Peyer's patch (tissue), 4 donors: Measurements from ENCODE around the gene S100A2. TPM values are rescaled to one million over a fixed set of nuclear protein-coding genes. Genes with fewer than 3 reads are reported as not detected.

ENCODE experiments used
- DNase-seq, 3 donors: peaks; one replicate each; pipeline ENCODE4 v3.0.0-alpha.2; 2017 to 2019
- H3K27ac ChIP-seq, 4 donors: fragments of 200-600 bp; sonication (generic); one replicate each; pipeline ENCODE4 v1.5.1; 2016 to 2019
- H3K27me3 ChIP-seq, 2 donors: fragments of 200-600 bp; sonication (generic); one replicate each; pipeline ENCODE4 v1.5.1; 2019
- H3K36me3 ChIP-seq, 3 donors: fragments of 200-600 bp; sonication (generic); one replicate each; pipeline ENCODE4 v1.5.1; 2016 to 2019
- H3K4me1 ChIP-seq, 4 donors: fragments of 200-600 bp; sonication (generic); one replicate each; pipeline ENCODE4 v1.5.1; 2016 to 2019
- H3K4me3 ChIP-seq, 4 donors: fragments of 200-600 bp; sonication (generic); 1 replicate in 3 of 4; 2 replicates in 1 of 4; pipeline ENCODE4 v1.5.1; 2016 to 2019; ENCODE audit warnings: mild to moderate bottlenecking in 1 of 4
- H3K9me3 ChIP-seq, 4 donors: fragments of 200-600 bp; sonication (generic); one replicate each; pipeline ENCODE4 v1.5.1; 2016 to 2019; ENCODE audit warnings: mild to moderate bottlenecking in 1 of 4
- POLR2A ChIP-seq, 2 donors: fragments of 450-650 bp; IDR thresholded peaks; one replicate each; pipeline ENCODE4 v1.5.1; 2017; ENCODE audit warnings: antibody characterized with exemption in 2 of 2, mild to moderate bottlenecking in 2 of 2, moderate library complexity in 2 of 2
- total RNA-seq, 4 donors: library from RNA; depleted of rRNA; stranded (reverse); fragments of >200 nt; gene quantifications; one replicate each; pipeline ENCODE4 v1.1.0, GENCODE V29; 2016
- TF ChIP-seq, protein P1 (sequence below), 6 experiments: fragments of 450-650 bp in 4 of 6; fragments of 200-600 bp in 2 of 6; sonication (generic) in 1 of 6; IDR thresholded peaks; one replicate each; pipeline ENCODE4 v1.5.1; 2017 to 2019; ENCODE audit warnings: antibody characterized with exemption in 6 of 6, mild to moderate bottlenecking in 3 of 6, moderate library complexity in 1 of 6

The S100A2 gene
- total RNA-seq, 4 donors from 2014 or later, result not detected

- peaks cover 4 to 35% (median 13%) of the 10 kb centered on the region in 4 donors for H3K4me1 ChIP-seq
- H3K27ac ChIP-seq, result peak overlapping the region in 1 of 4 donors; percentile 52
Observed at GRCh38 chr1:153549741-153550397, 15.8 kb downstream of the S100A2 start.

DNA sequence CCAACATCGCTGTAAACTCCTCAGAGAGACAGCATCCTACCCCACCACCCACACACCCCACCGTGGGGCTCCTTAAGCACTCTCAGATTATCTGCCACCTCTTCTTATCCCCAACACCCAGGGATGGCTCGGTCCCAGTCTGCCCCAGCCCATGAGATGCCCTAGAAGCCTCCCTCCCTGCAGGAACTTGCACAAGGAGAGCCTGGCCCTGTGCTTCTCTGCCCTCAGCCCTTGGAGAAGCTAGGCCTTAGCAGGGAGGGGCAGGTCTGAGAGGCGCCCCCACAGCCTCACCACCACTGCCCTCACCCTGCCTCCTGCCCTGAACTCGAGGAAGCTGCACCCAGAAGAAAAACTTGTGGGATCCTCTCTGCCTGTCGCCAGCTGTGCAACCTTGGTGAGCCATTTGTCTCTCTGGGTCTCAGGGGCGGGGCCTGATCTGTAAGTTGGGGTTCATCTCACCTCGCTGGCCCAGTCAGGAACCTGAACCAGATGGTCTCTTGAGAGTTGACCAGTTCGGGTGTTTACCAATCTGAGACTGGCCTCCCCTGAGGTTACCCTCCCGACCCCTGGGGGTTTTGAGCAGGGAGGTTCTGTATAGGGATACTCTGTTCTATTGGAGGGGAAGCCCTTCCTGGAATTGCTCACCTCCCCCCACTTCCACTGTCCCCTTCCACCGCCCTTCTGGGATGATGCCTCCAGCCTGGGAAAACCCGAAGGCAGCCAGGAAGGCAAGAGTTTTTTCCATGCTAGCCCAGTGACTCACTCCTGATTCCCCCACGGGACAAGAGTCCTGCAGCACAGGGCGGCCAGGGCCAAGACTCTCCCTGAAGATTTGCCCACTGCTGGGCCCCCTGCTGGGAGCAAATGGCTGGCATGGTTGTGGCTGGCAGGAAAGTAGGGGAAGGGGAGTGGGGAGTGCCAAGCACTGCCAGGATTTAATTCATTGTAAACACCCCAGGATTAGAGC lies 16.6 kb downstream of the S100A2 start, which contains the start of gene S100A3:
Gene S100A3, minus strand, starts transcription at position 537 of the 967 bp plus-strand sequence. CDS start 773 bp downstream, outside the sequence.
- no peaks in the 10 kb centered on the region for H3K27me3 ChIP-seq
- H3K27ac ChIP-seq, result peak within 1 kb of the TSS in 3 of 4 donors; percentile 28 to 52 (median 49)
- no peak within 1 kb of the TSS for H3K4me3 ChIP-seq
- peaks cover 4 to 44% (median 20%) of the 10 kb centered on the region in 4 donors for H3K4me1 ChIP-seq
- no peaks in the 10 kb centered on the region for H3K36me3 ChIP-seq
- H3K9me3 ChIP-seq, result no peaks in the 10 kb centered on the region
- peak in 2 of 3 donors; percentile 50 to 64 for DNase-seq
- TF ChIP-seq, protein P1, sequence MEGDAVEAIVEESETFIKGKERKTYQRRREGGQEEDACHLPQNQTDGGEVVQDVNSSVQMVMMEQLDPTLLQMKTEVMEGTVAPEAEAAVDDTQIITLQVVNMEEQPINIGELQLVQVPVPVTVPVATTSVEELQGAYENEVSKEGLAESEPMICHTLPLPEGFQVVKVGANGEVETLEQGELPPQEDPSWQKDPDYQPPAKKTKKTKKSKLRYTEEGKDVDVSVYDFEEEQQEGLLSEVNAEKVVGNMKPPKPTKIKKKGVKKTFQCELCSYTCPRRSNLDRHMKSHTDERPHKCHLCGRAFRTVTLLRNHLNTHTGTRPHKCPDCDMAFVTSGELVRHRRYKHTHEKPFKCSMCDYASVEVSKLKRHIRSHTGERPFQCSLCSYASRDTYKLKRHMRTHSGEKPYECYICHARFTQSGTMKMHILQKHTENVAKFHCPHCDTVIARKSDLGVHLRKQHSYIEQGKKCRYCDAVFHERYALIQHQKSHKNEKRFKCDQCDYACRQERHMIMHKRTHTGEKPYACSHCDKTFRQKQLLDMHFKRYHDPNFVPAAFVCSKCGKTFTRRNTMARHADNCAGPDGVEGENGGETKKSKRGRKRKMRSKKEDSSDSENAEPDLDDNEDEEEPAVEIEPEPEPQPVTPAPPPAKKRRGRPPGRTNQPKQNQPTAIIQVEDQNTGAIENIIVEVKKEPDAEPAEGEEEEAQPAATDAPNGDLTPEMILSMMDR (IDR thresholded peaks at IDR 0.05), result no peak
- TF ChIP-seq POLR2A (IDR thresholded peaks at IDR 0.05), result no peak

More at GRCh38 chr1:153549741-153550397, 15.8 kb downstream of the S100A2 start:
- no peak for TF ChIP-seq POLR2A (IDR thresholded peaks at IDR 0.05)
- TF ChIP-seq, protein P1 (IDR thresholded peaks at IDR 0.05), result no peak
- peak in 1 of 3 donors; percentile 31 for DNase-seq
- Histone ChIP-seq H3K36me3 (no peaks in the 10 kb centered on the region), H3K9me3 (no peaks in the 10 kb centered on the region), H3K27me3 (no peaks in the 10 kb centered on the region), H3K4me3 (no peak overlapping the region)

DNA sequence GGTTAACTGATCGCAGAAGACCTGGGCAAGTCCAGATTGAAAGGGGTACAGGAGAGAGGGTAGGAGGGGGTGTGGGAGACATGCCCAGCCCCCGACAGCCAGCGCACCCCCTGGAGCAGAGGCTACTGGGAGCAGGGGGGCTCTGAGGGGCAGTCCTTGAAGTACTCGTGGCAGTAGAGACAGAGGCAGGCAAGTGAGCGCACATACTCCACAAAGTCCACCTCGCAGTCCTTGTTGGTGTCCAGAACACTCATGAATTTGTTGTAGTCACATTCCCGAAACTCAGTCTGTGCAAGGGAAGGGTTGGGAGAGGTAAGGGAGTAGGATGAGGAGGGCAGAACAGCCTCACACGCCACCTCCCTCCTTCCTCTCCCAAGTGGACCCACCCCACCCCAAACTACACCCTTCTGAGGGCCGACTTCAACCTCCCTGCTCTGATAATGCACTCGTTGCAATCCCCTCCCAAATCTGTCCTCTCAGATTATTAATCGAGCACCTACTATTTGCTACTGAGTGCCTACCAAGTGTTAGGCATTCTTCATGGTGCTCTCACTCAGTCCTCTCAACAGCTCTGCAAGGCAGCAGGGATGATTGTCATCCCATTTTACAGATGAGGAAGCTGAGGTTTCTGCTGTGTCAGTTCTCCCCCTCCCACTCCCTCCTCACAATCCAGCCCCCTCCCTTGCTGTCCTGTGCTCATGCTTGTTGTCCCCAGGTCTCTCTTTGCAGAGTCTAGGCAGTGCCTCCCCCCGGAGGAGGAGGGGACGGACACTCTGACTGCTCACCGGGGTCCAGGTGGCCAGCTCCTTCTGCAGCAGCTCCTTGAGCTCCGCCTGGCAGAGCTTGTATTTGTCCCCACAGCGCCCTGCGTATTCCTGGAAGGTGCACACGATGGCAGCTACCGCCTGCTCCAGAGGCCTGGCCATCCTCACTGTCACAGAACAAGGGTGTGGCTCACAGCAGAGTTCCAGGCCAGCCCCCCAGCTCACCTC lies 17.8 kb downstream of the S100A2 start:
- H3K27ac ChIP-seq, result peak overlapping the region in 2 of 4 donors; percentile 19 to 81
- H3K4me1 ChIP-seq, result peaks cover 4 to 54% (median 21%) of the 10 kb centered on the region in 4 donors

DNA sequence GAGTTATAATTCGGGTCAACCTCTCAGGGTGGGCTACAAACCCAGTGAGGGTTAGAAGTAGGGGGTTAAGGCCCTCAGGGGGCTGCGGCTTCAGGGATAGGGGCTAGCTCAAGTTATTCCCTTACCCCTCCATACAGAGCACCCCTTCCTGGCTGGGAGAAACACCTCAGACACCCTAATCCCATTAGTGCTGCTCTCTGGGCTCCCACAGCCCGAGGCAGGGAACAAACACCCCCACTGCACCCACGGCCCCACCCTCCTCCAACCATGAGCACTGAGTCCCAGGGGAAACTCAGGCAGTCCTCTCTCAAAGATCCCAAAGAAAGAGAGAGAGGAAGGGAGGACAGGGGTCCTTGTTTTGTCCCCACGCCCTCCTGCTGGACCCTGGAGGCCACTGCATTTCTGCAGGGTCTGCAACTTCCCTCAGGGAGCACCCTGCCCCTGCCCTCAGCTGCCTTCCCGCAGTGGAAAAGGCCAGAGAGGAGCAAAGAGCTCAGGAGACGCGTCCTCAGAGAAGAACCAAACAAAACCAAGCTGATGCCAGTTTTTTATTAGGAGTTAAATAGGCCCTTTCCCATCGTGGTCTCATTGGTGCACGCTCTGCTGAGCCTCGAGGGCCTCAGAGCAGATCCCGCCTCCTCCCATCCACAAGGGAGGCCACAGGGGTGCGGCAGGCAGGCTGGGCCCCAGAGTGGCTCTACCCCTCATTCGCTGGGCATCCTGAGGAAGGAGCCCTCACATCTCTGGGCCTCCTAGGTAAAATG lies 18.7 kb downstream of the S100A2 start:
- Histone ChIP-seq H3K36me3 (no peaks in the 10 kb centered on the region), H3K4me3 (no peak overlapping the region), H3K9me3 (no peaks in the 10 kb centered on the region), H3K27me3 (no peaks in the 10 kb centered on the region), H3K27ac (peak overlapping the region in 3 of 4 donors; percentile 19 to 81 (median 78)), H3K4me1 (peaks cover 4 to 59% (median 21%) of the 10 kb centered on the region in 4 donors)
- peak in 1 of 3 donors; percentile 37 for DNase-seq
- TF ChIP-seq POLR2A (IDR thresholded peaks at IDR 0.05), result no peak
- TF ChIP-seq, protein P1 (IDR thresholded peaks at IDR 0.05), result no peak

More for the DNA sequence above, 17.8 kb downstream of the S100A2 start:
- TF ChIP-seq POLR2A (IDR thresholded peaks at IDR 0.05), result no peak
- TF ChIP-seq, protein P1 (IDR thresholded peaks at IDR 0.05), result no peak
- no peaks in the 10 kb centered on the region for H3K27me3 ChIP-seq
- no peak overlapping the region for H3K4me3 ChIP-seq
- DNase-seq, result peak in 1 of 3 donors; percentile 41
- no peaks in the 10 kb centered on the region for H3K9me3 ChIP-seq
- H3K36me3 ChIP-seq, result no peaks in the 10 kb centered on the region
